DMS153 treated with DMSO at 0.1 percent for 48 hours (cell line): ENCODE data around the gene SLC2A1.

ENCODE experiments used
- DNase-seq: peaks from one replicate; lab custom pipeline; 2025; ENCODE audit not compliant: unreplicated experiment; lab: John Stamatoyannopoulos, UW

Gene SLC2A1

GRCh38 chr1:42958488-42959319, at the start of gene SLC2A1:
SLC2A1 (minus strand) TSS chr1:42958868; CDS start chr1:42958651, 217 bp downstream.
- DNase-seq: peak; percentile 90

- DNase-seq: no peak
Observed at GRCh38 chr1:43007377-43008114, 48.9 kb upstream of the SLC2A1 start.

- no peak for DNase-seq
Observed at GRCh38 chr1:43005460-43006361, 47.0 kb upstream of the SLC2A1 start.

- no peak for DNase-seq
Observed at GRCh38 chr1:43004587-43005459, 46.2 kb upstream of the SLC2A1 start.

- no peak for DNase-seq
Observed at GRCh38 chr1:43002766-43003165, 44.1 kb upstream of the SLC2A1 start.

- no peak for DNase-seq
Observed at GRCh38 chr1:43002116-43002515, 43.4 kb upstream of the SLC2A1 start.

GRCh38 chr1:43001434-43001833, 42.8 kb upstream of the SLC2A1 start:
- DNase-seq: no peak

GRCh38 chr1:43000271-43000670, 41.6 kb upstream of the SLC2A1 start:
- no peak for DNase-seq

GRCh38 chr1:42999308-42999707, 40.6 kb upstream of the SLC2A1 start:
- no peak for DNase-seq

- no peak for DNase-seq
Observed at GRCh38 chr1:42998386-42998785, 39.7 kb upstream of the SLC2A1 start.

GRCh38 chr1:42996384-42996970, 37.8 kb upstream of the SLC2A1 start:
- no peak for DNase-seq

GRCh38 chr1:42993502-42994136, 35.0 kb upstream of the SLC2A1 start:
- DNase-seq: no peak

GRCh38 chr1:42992054-42992571, 33.4 kb upstream of the SLC2A1 start:
- DNase-seq: no peak

- DNase-seq: no peak
Observed at GRCh38 chr1:42990757-42991346, 32.2 kb upstream of the SLC2A1 start.

- DNase-seq: no peak
Observed at GRCh38 chr1:42983693-42984092, 25.0 kb upstream of the SLC2A1 start.

- DNase-seq: no peak
Observed at GRCh38 chr1:42983253-42983652, 24.6 kb upstream of the SLC2A1 start.

- DNase-seq: no peak
Observed at GRCh38 chr1:42982641-42983040, 24.0 kb upstream of the SLC2A1 start.

GRCh38 chr1:42981871-42982270, 23.2 kb upstream of the SLC2A1 start:
- DNase-seq: no peak
